ENCODE results near the gene ZNF396. TPM values are rescaled to one million over a fixed set of nuclear protein-coding genes. Genes with fewer than 3 reads are reported as not detected.

Gene ZNF396
- total RNA-seq, 1 donor from 2014 or later: 0.19 TPM

DNA sequence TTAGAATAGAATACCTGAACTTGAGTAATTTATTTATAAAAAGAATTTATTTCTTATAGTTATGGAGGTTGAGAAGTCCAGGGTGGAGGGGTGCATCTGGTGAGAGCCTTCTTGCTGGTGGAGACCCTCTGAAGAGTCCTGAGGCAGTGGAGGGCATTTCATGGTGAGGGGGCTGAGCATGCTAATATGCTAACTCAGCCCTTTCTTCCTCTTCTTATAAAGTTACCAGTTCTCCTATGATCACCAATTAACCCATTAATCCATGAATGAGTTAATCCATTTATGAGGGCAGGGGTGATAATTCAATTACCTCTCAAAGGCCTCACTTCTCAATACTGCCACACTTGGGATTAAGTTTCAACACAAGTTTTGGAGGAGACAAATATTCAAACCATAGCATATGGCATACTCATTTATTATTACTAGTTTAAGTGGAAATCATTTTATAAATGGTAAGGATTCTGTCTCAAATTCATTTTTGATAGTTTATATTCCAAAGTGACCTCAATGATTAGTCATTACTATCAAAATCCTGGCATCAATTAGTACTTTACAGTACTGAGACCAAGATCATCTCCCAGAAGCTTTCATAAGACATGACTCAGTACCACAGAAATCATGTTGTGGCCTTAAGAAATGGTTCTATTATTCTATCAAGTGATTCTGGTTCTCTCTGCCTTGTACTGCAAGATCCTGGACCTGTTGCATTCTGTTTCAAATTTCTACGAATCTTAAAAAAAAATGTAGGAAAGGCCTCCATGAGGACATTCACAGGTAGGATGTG, 5.5 kb downstream of the ZNF396 start:
- no peaks in the 10 kb centered on the region for H3K27me3 Mint-ChIP-seq
- intact Hi-C loops (cut with micrococcal nuclease): no loop called here
- H3K4me1 Mint-ChIP-seq: peaks cover 2% of the 10 kb centered on the region
- H3K27ac Mint-ChIP-seq: no peak overlapping the region
- no peak overlapping the region for H3K4me3 Mint-ChIP-seq
- H3K36me3 Mint-ChIP-seq (ENCODE audit: low read depth): no peaks in the 10 kb centered on the region
- H3K9me3 Mint-ChIP-seq: no peaks in the 10 kb centered on the region
- no peak for DNase-seq

- peaks cover 13% of the 10 kb centered on the region for H3K9me3 Mint-ChIP-seq
- no peak overlapping the region for H3K27ac Mint-ChIP-seq
- no peak overlapping the region for H3K4me3 Mint-ChIP-seq
- H3K36me3 Mint-ChIP-seq (ENCODE audit: low read depth): no peaks in the 10 kb centered on the region
- intact Hi-C loops (cut with micrococcal nuclease): no loop called here
- no peak for DNase-seq
- H3K27me3 Mint-ChIP-seq: peaks cover 6% of the 10 kb centered on the region
- H3K4me1 Mint-ChIP-seq: no peaks in the 10 kb centered on the region
Observed at GRCh38 chr18:35369126-35369525, 8.0 kb downstream of the ZNF396 start.

- Mint-ChIP-seq H3K36me3 (ENCODE audit: low read depth) (no peaks in the 10 kb centered on the region), H3K27ac (no peak overlapping the region), H3K9me3 (peaks cover 13% of the 10 kb centered on the region), H3K4me3 (no peak overlapping the region), H3K4me1 (no peaks in the 10 kb centered on the region), H3K27me3 (peaks cover 6% of the 10 kb centered on the region)
- DNase-seq: no peak
- intact Hi-C loops (cut with micrococcal nuclease): no loop called here
Observed at GRCh38 chr18:35368595-35368994, 8.5 kb downstream of the ZNF396 start.

DNA sequence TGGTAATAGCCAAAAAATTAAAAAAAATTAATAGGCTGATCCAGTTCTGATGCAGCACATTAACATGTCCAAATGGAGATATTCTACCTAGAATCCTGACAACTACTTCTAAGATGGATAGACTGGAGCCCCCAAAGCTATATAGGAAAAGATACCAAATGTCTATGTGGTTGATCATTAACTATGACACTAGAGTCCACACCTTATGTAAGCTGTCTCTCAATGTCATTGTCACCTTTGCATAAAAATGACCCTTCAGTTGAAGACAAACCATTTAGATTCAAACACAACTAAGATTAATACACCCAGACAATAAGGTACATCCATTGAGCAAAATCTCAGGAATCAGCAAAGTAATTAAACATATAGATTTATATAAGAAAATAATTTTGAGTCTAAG, 14.6 kb downstream of the ZNF396 start:
- Mint-ChIP-seq H3K4me3 (no peak overlapping the region), H3K27me3 (peaks cover 14% of the 10 kb centered on the region), H3K27ac (no peak overlapping the region), H3K36me3 (ENCODE audit: low read depth) (no peaks in the 10 kb centered on the region), H3K4me1 (no peaks in the 10 kb centered on the region), H3K9me3 (peaks cover 13% of the 10 kb centered on the region)
- intact Hi-C loops (cut with micrococcal nuclease): no loop called here
- DNase-seq: no peak

GRCh38 chr18:35361570-35362321, 15.4 kb downstream of the ZNF396 start:
- intact Hi-C loops (cut with micrococcal nuclease): no loop called here

DNA sequence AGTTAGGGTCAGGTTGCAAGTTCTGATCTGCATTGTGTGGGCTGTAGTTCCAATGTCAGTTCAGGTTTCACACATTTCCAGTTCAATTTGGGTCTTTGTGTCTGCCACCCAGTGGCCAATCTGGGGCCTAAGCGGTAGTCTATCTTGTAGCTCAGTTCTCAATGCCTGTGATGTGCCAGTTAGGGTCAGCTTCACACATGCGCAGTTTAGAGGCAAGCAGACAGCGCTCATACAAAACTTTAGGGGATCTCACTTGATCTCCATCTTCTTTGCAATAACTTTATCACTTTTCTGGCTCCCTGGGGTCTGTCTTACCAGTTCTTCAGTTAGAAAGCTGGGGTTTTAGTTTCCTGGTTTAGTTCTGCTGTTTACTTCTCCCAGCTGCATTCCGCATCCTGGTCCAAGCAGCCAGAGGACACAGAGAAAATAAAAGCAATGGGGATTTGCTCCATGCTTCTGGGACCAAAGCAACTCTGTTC, 22.0 kb downstream of the ZNF396 start:
- H3K27ac Mint-ChIP-seq: no peak overlapping the region
- H3K27me3 Mint-ChIP-seq: peaks cover 2% of the 10 kb centered on the region
- DNase-seq: peak; percentile 85
- intact Hi-C loops (cut with micrococcal nuclease): loop anchor here (1.0 to 2.0 kb wide), 2 partner anchors 124 to 348 kb away; no protein-coding TSS in a partner anchor
- peaks cover 11% of the 10 kb centered on the region for H3K9me3 Mint-ChIP-seq
- H3K36me3 Mint-ChIP-seq (ENCODE audit: low read depth): no peaks in the 10 kb centered on the region
- peaks cover 2% of the 10 kb centered on the region for H3K4me1 Mint-ChIP-seq
- H3K4me3 Mint-ChIP-seq: no peak overlapping the region

More at GRCh38 chr18:35361570-35362321, 15.4 kb downstream of the ZNF396 start:
- H3K36me3 Mint-ChIP-seq (ENCODE audit: low read depth): no peaks in the 10 kb centered on the region
- peaks cover 14% of the 10 kb centered on the region for H3K27me3 Mint-ChIP-seq
- no peak overlapping the region for H3K4me3 Mint-ChIP-seq
- H3K9me3 Mint-ChIP-seq: peaks cover 13% of the 10 kb centered on the region
- DNase-seq: no peak
- no peak overlapping the region for H3K27ac Mint-ChIP-seq
- no peaks in the 10 kb centered on the region for H3K4me1 Mint-ChIP-seq

DNA sequence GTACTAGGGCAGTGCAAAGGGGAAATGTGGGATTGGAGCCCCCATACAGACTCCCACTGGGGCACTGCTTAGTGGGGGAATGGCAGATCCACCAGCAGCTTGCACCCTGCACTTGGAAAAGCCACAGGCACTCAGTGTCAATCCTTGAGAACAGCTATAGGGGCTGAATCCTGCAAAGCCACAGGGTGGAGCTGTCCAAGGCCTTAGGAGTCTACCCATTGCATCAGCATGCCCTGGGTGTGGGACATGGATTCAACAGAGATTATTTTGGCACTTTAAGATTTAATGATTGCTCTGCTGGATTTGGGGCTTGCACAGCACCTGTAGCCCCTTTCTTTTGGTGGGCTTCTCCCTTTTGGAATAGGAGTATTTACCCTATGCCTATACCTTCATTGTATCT, 24.4 kb downstream of the ZNF396 start:
- Mint-ChIP-seq H3K4me3 (no peak overlapping the region), H3K36me3 (ENCODE audit: low read depth) (no peaks in the 10 kb centered on the region), H3K27me3 (peaks cover 5% of the 10 kb centered on the region), H3K9me3 (peaks cover 11% of the 10 kb centered on the region), H3K4me1 (peaks cover 2% of the 10 kb centered on the region), H3K27ac (no peak overlapping the region)
- intact Hi-C loops (cut with micrococcal nuclease): no loop called here
- DNase-seq: no peak

DNA sequence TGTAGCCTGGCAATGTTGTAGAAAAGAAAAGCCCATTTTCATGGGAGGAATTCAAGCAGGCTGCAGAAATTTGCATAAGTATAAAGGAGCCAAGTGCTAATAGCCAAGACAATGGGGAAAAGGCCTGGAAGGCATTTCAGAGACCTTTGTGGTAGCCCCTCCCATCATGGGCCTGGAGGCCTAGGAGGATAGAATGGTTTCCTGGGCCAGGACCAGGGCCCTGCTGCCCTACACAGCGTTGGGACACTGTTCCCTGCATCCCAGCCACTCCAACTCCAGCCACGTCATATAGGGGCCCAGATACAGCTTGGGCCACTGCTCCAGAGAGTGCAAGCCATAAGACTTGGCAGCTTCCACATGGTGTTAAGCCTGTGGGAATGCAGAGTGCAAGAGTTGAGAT, 24.9 kb downstream of the ZNF396 start:
- intact Hi-C loops (cut with micrococcal nuclease): no loop called here
- Mint-ChIP-seq H3K27ac (no peak overlapping the region), H3K4me3 (no peak overlapping the region), H3K9me3 (peaks cover 11% of the 10 kb centered on the region), H3K27me3 (peaks cover 5% of the 10 kb centered on the region), H3K4me1 (peaks cover 2% of the 10 kb centered on the region), H3K36me3 (ENCODE audit: low read depth) (no peaks in the 10 kb centered on the region)
- no peak for DNase-seq

- intact Hi-C loops (cut with micrococcal nuclease): no loop called here
- H3K27ac Mint-ChIP-seq: no peak overlapping the region
- H3K4me3 Mint-ChIP-seq: no peak overlapping the region
- H3K27me3 Mint-ChIP-seq: peaks cover 5% of the 10 kb centered on the region
- no peak for DNase-seq
- H3K4me1 Mint-ChIP-seq: peaks cover 16% of the 10 kb centered on the region
- H3K9me3 Mint-ChIP-seq: peaks cover 11% of the 10 kb centered on the region
- peaks cover 7% of the 10 kb centered on the region for H3K36me3 Mint-ChIP-seq (ENCODE audit: low read depth)
Observed at GRCh38 chr18:35348001-35348400, 29.1 kb downstream of the ZNF396 start.

DNA sequence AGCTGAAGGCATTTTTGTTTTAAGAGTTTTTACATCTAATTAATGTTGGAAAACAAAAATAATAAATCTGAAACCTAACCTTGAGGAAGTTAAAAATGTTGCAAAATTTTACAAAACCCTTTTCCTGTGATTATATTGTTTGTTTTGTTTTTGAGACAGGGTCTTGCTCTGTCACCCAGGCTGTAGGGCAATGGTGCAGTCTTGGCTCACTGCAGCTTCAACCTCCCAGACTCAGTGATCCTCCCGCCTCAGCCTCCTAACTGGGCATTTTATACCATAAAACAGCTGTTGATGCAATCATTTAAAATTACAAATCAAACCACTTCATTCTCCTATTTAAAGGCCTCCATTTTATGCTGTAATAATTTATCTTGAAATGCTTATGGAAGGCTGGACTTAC, 31.2 kb downstream of the ZNF396 start:
- no peak for DNase-seq
- Mint-ChIP-seq H3K4me1 (peaks cover 24% of the 10 kb centered on the region), H3K9me3 (no peaks in the 10 kb centered on the region), H3K36me3 (ENCODE audit: low read depth) (peaks cover 7% of the 10 kb centered on the region), H3K27me3 (peaks cover 5% of the 10 kb centered on the region), H3K4me3 (peak overlapping the region; percentile 37), H3K27ac (peak overlapping the region; percentile 41)
- intact Hi-C loops (cut with micrococcal nuclease): loop anchor here (2.0 kb wide), 2 partner anchors 31 to 305 kb away; partner anchors contain the start of genes MAPRE2 and ZNF396

GRCh38 chr18:35345460-35345921, 31.6 kb downstream of the ZNF396 start:
- peaks cover 9% of the 10 kb centered on the region for H3K36me3 Mint-ChIP-seq (ENCODE audit: low read depth)
- H3K27me3 Mint-ChIP-seq: peaks cover 5% of the 10 kb centered on the region
- DNase-seq: no peak
- H3K9me3 Mint-ChIP-seq: no peaks in the 10 kb centered on the region
- H3K4me1 Mint-ChIP-seq: peaks cover 24% of the 10 kb centered on the region
- intact Hi-C loops (cut with micrococcal nuclease): loop anchor here (2.0 kb wide), 2 partner anchors 31 to 305 kb away; partner anchors contain the start of genes MAPRE2 and ZNF396
- H3K4me3 Mint-ChIP-seq: peak overlapping the region; percentile 100
- H3K27ac Mint-ChIP-seq: peak overlapping the region; percentile 41

- no peak for DNase-seq
- H3K4me1 Mint-ChIP-seq: peaks cover 27% of the 10 kb centered on the region
- peak overlapping the region; percentile 94 for H3K27ac Mint-ChIP-seq
- H3K36me3 Mint-ChIP-seq (ENCODE audit: low read depth): peaks cover 15% of the 10 kb centered on the region
- intact Hi-C loops (cut with micrococcal nuclease): loop anchor here (1.0 to 2.0 kb wide), 5 partner anchors 32 to 304 kb away; partner anchors contain the start of genes INO80C, MAPRE2, ZNF396 and ZNF397
- H3K9me3 Mint-ChIP-seq: no peaks in the 10 kb centered on the region
- H3K4me3 Mint-ChIP-seq: peak overlapping the region; percentile 100
- peaks cover 5% of the 10 kb centered on the region for H3K27me3 Mint-ChIP-seq
Observed at GRCh38 chr18:35344736-35345459, 32.2 kb downstream of the ZNF396 start.

Data from activated CD4-positive, alpha-beta T cell treated with anti-CD3 and anti-CD28 coated beads, Interleukin-2, amount 10 ng/mL, durations not matched to agents 24 days and 14 days (primary cell).